ENCODE data around the gene GLIS1. TPM values are rescaled to one million over a fixed set of nuclear protein-coding genes. Genes with fewer than 3 reads are reported as not detected.

The GLIS1 gene
- total RNA-seq, 1 donor from 2014 or later: 0.16 TPM

- Histone ChIP-seq H3K4me3 (no peak overlapping the region), H3K27ac (replicated peaks) (no peak overlapping the region), H3K36me3 (no peaks in the 10 kb centered on the region), H3K9me3 (replicated peaks) (no peaks in the 10 kb centered on the region), H3K27me3 (ENCODE audit: low read depth) (peaks cover 97% of the 10 kb centered on the region), H3K4me1 (no peaks in the 10 kb centered on the region)
- intact Hi-C loops (cut with micrococcal nuclease): no loop called here
- DNase-seq: no peak
- TF ChIP-seq CTCF (IDR thresholded peaks at IDR 0.05; ENCODE audit: borderline replicate concordance): no peak
These were observed 256.4 kb downstream of the GLIS1 start for GRCh38 chr1:53482441-53483153.

GRCh38 chr1:53481456-53481855 lies 257.5 kb downstream of the GLIS1 start:
- Histone ChIP-seq H3K4me3 (no peak overlapping the region), H3K36me3 (no peaks in the 10 kb centered on the region), H3K27ac (replicated peaks) (no peak overlapping the region), H3K27me3 (ENCODE audit: low read depth) (peaks cover 97% of the 10 kb centered on the region), H3K9me3 (replicated peaks) (no peaks in the 10 kb centered on the region), H3K4me1 (no peaks in the 10 kb centered on the region)
- no peak for DNase-seq
- intact Hi-C loops (cut with micrococcal nuclease): no loop called here
- no peak for TF ChIP-seq CTCF (IDR thresholded peaks at IDR 0.05; ENCODE audit: borderline replicate concordance)

- H3K36me3 ChIP-seq: no peaks in the 10 kb centered on the region
- H3K27me3 ChIP-seq (ENCODE audit: low read depth): peaks cover 97% of the 10 kb centered on the region
- no peaks in the 10 kb centered on the region for H3K9me3 ChIP-seq (replicated peaks)
- H3K27ac ChIP-seq (replicated peaks): no peak overlapping the region
- DNase-seq: no peak
- intact Hi-C loops (cut with micrococcal nuclease): no loop called here
- TF ChIP-seq CTCF (IDR thresholded peaks at IDR 0.05; ENCODE audit: borderline replicate concordance): no peak
- no peak overlapping the region for H3K4me3 ChIP-seq
- H3K4me1 ChIP-seq: no peaks in the 10 kb centered on the region
These were observed 258.3 kb downstream of the GLIS1 start for GRCh38 chr1:53480678-53481077.

- intact Hi-C loops (cut with micrococcal nuclease): no loop called here
- H3K4me3 ChIP-seq: no peak overlapping the region
- no peak overlapping the region for H3K27ac ChIP-seq (replicated peaks)
- no peak for DNase-seq
- no peak for TF ChIP-seq CTCF (IDR thresholded peaks at IDR 0.05; ENCODE audit: borderline replicate concordance)
- H3K27me3 ChIP-seq (ENCODE audit: low read depth): peaks cover 77% of the 10 kb centered on the region
- no peaks in the 10 kb centered on the region for H3K4me1 ChIP-seq
- H3K36me3 ChIP-seq: no peaks in the 10 kb centered on the region
- no peaks in the 10 kb centered on the region for H3K9me3 ChIP-seq (replicated peaks)
These were observed 260.5 kb downstream of the GLIS1 start for GRCh38 chr1:53478502-53478818.

GRCh38 chr1:53477651-53478501 lies 261.1 kb downstream of the GLIS1 start:
- H3K27ac ChIP-seq (replicated peaks): no peak overlapping the region
- no peaks in the 10 kb centered on the region for H3K36me3 ChIP-seq
- peaks cover 72% of the 10 kb centered on the region for H3K27me3 ChIP-seq (ENCODE audit: low read depth)
- no peaks in the 10 kb centered on the region for H3K9me3 ChIP-seq (replicated peaks)
- no peak for DNase-seq
- intact Hi-C loops (cut with micrococcal nuclease): no loop called here
- H3K4me1 ChIP-seq: no peaks in the 10 kb centered on the region
- no peak for TF ChIP-seq CTCF (IDR thresholded peaks at IDR 0.05; ENCODE audit: borderline replicate concordance)
- no peak overlapping the region for H3K4me3 ChIP-seq
